HepG2 (cell line): ENCODE data around the gene SNRPD3. TPM values are rescaled to one million over a fixed set of nuclear protein-coding genes. Genes with fewer than 3 reads are reported as not detected.
A peak's percentile ranks its signal among the peaks of the same experiment; 100 is the strongest.

Experiments
- ARHGAP35 ChIP-seq: sonication (generic); formaldehyde crosslinking; IDR thresholded peaks from 2 replicates; pipeline ENCODE4 v1.9.0; 2022; ENCODE audit warnings: mild to moderate bottlenecking, inconsistent platforms, moderate library complexity, missing genetic modification reagents, borderline replicate concordance
- CREBL2 ChIP-seq: sonication (generic); formaldehyde crosslinking; IDR thresholded peaks from 2 replicates; pipeline ENCODE4 v1.8.1; 2023; ENCODE audit warnings: missing genetic modification reagents, mild to moderate bottlenecking, borderline replicate concordance
- DZIP1 ChIP-seq: sonication (generic); formaldehyde crosslinking; IDR thresholded peaks from 2 replicates; pipeline ENCODE4 v1.5.0; 2020; ENCODE audit warnings: mild to moderate bottlenecking, missing genetic modification reagents
- FLYWCH1 ChIP-seq: sonication (generic); formaldehyde crosslinking; IDR thresholded peaks from 2 replicates; pipeline ENCODE4 v1.8.1; 2023; ENCODE audit warnings: mild to moderate bottlenecking, missing genetic modification reagents
- FOXP1 ChIP-seq, 2 experiments: fragments of 450-650 bp in 1 of 2; IDR thresholded peaks; 2 replicates each; pipeline ENCODE4 v1.6.1; 2017 to 2018; ENCODE audit warnings: antibody characterized with exemption in 1 of 2
- HOMEZ ChIP-seq: IDR thresholded peaks from 2 replicates; pipeline ENCODE4 v1.6.1; 2016; ENCODE audit warnings: low read depth
- KDM5B ChIP-seq: sonication (generic); formaldehyde crosslinking; IDR thresholded peaks from 2 replicates; pipeline ENCODE4 v1.4.0; 2020; ENCODE audit warnings: missing genetic modification reagents, mild to moderate bottlenecking, borderline replicate concordance
- NCOA2 ChIP-seq: sonication (generic); formaldehyde crosslinking; IDR thresholded peaks from 2 replicates; pipeline ENCODE4 v1.8.0; 2022; ENCODE audit warnings: inconsistent platforms
- NKX3-1 ChIP-seq: sonication (generic); formaldehyde crosslinking; IDR thresholded peaks from 2 replicates; pipeline ENCODE4 v1.5.0; 2020; ENCODE audit warnings: missing genetic modification reagents
- RBFOX2 ChIP-seq: fragments of 200-400 bp; formaldehyde crosslinking; IDR thresholded peaks from 2 replicates; pipeline ENCODE4 v1.6.1; 2017; ENCODE audit warnings: low read depth, mild to moderate bottlenecking, low read length
- SP1 ChIP-seq, 2 experiments: fragments of 450-650 bp in 1 of 2; sonication (generic) in 1 of 2; formaldehyde crosslinking in 1 of 2; IDR thresholded peaks; 2 replicates each; pipeline versions ENCODE4 v1.4.0 to v1.6.1; 2016 to 2020; ENCODE audit warnings: missing genetic modification reagents in 1 of 2
- SUZ12 ChIP-seq: fragments of 150-350 bp; IDR thresholded peaks from 2 replicates; pipeline ENCODE4 v1.6.1; 2014; ENCODE audit warnings: low read depth, low read length
- TFAP4 ChIP-seq: sonication (generic); IDR thresholded peaks from 2 replicates; pipeline ENCODE4 v1.6.1; 2016; ENCODE audit warnings: low read depth, borderline replicate concordance
- XBP1 ChIP-seq: sonication (generic); formaldehyde crosslinking; IDR thresholded peaks from 2 replicates; pipeline ENCODE4 v1.5.0; 2020; ENCODE audit warnings: missing genetic modification reagents
- ZFP36 ChIP-seq: fragments of 150-350 bp; IDR thresholded peaks from 2 replicates; pipeline ENCODE4 v1.6.1; 2018; ENCODE audit warnings: borderline replicate concordance, low read length, low read depth; ENCODE audit not compliant: partially characterized antibody
- ZNF333 ChIP-seq: sonication (generic); formaldehyde crosslinking; IDR thresholded peaks from 2 replicates; pipeline ENCODE4 v1.4.0; 2020; ENCODE audit warnings: mild to moderate bottlenecking, missing genetic modification reagents, borderline replicate concordance
- ZNF337 ChIP-seq: sonication (generic); formaldehyde crosslinking; IDR thresholded peaks from 2 replicates; pipeline ENCODE4 v1.5.1; 2020; ENCODE audit warnings: missing genetic modification reagents, low read depth, mild to moderate bottlenecking, borderline replicate concordance
- ZNF570 ChIP-seq: sonication (generic); formaldehyde crosslinking; IDR thresholded peaks from 2 replicates; pipeline ENCODE4 v1.4.0; 2020; ENCODE audit warnings: mild to moderate bottlenecking, missing genetic modification reagents, borderline replicate concordance
- ZNF687 ChIP-seq: sonication (generic); formaldehyde crosslinking; IDR thresholded peaks from 2 replicates; pipeline ENCODE4 v1.5.1; 2020; ENCODE audit warnings: mild to moderate bottlenecking, missing genetic modification reagents, moderate library complexity
- polyA plus RNA-seq, 8 experiments: library from polyadenylated mRNA; depleted of rRNA in 3 of 8; stranded (reverse) in 7 of 8; unstranded in 1 of 8; fragments of >200 nt; fragmentation: Illumina TruSeq in 4 of 8; extraction: Trizol in 4 of 8; gene quantifications; 2 replicates each; pipeline versions ENCODE4 v1.2.1 to v1.2.3, GENCODE V29; 2011 to 2016; ENCODE audit warnings: low read depth in 4 of 8, missing spikeins in 1 of 8, mixed read lengths in 1 of 8; ENCODE audit not compliant: insufficient read depth in 1 of 8
- total RNA-seq, 5 experiments: library from RNA; depleted of rRNA; stranded (reverse); fragments of >200 nt; fragmentation: Illumina TruSeq; extraction: Trizol; gene quantifications; 2 replicates each; pipeline ENCODE4 v1.2.3, GENCODE V29; 2016; ENCODE audit warnings: low read depth in 1 of 5

The SNRPD3 gene
- total and polyA plus RNA-seq, 2 of the 13 experiments (the other 11 are each of a cell fraction or from before 2014, with no cell fraction given), result 110 to 209 TPM

GRCh38 chr22:24593836-24594568 lies 38.2 kb downstream of the SNRPD3 start (continued):
- TF ChIP-seq RBFOX2 (no peak), ZNF337 (CRISPR knock-in tag) (no peak), DZIP1 (no peak), SP1 (IDR thresholded peaks at IDR 0.05) (no peak), SP1 (CRISPR knock-in tag; IDR thresholded peaks at IDR 0.05) (no peak), SUZ12 (no peak), HOMEZ (0 out of 2 replicates have a peak, but pooled peaks have one; percentile 24), ZNF570 (CRISPR knock-in tag) (no peak), NKX3-1 (CRISPR knock-in tag) (no peak), ARHGAP35 (CRISPR knock-in tag) (0 out of 2 replicates have a peak, but pooled peaks have one; percentile 16), KDM5B (CRISPR knock-in tag) (no peak), FOXP1 (IDR thresholded peaks at IDR 0.05) (no peak), FOXP1 (CRISPR knock-in tag; IDR thresholded peaks at IDR 0.05) (peak; percentile 65), TFAP4 (peak; percentile 58; the same call in 1 of the 2 replicates), CREBL2 (CRISPR knock-in tag) (no peak), ZNF333 (CRISPR knock-in tag) (no peak), NCOA2 (peak; percentile 61; the same call in 1 of the 2 replicates), XBP1 (CRISPR knock-in tag) (no peak), ZFP36 (no peak), FLYWCH1 (CRISPR knock-in tag) (no peak), ZNF687 (CRISPR knock-in tag) (peak; percentile 82)
